CD4-positive, alpha-beta memory T cell (primary cell): ENCODE measurements around the gene NUTM2A. TPM values are rescaled to one million over a fixed set of nuclear protein-coding genes. Genes with fewer than 3 reads are reported as not detected.
"Not testable (repeated sequence)": the region's sequence is repeated elsewhere in the genome, so short reads cannot be mapped to it uniquely, and the experiment has no call there.

Experiments used
- CTCF ChIA-PET: fragments of 350-600 bp; sonication (Branson Sonifier 250); formaldehyde crosslinking; loops from one replicate; lab custom pipeline; 2021; ENCODE audit warnings: inconsistent platforms; ENCODE audit not compliant: partially characterized antibody; lab: Charles Lee
- POLR2A ChIA-PET: fragments of 350-600 bp; sonication (Branson Sonifier 250); formaldehyde crosslinking; loops from one replicate; lab custom pipeline; 2021; ENCODE audit not compliant: partially characterized antibody; lab: Charles Lee
- DNase-seq, 5 donors: peaks; one replicate each; pipeline versions ENCODE4 v3.0.0 to v3.0.0-alpha.2; 2020 to 2022; ENCODE audit warnings: mixed read lengths in 1 of 5
- H3K27ac ChIP-seq: one replicate; pipeline ENCODE4 v1.7.0; 2013; ENCODE audit warnings: low read depth, low read length
- H3K27me3 ChIP-seq: 2 replicates; pipeline ENCODE4 v1.7.0; 2013; ENCODE audit warnings: mild to moderate bottlenecking, low read length, moderate library complexity; ENCODE audit not compliant: insufficient read depth
- H3K36me3 ChIP-seq: 2 replicates; pipeline ENCODE4 v1.7.0; 2013; ENCODE audit warnings: mild to moderate bottlenecking, low read length, moderate library complexity; ENCODE audit not compliant: insufficient read depth
- H3K4me1 ChIP-seq: 2 replicates; pipeline ENCODE4 v1.7.0; 2013; ENCODE audit warnings: mild to moderate bottlenecking, low read length, moderate library complexity; ENCODE audit not compliant: insufficient read depth
- H3K4me3 ChIP-seq, 2 donors: one replicate each; pipeline ENCODE4 v1.7.0; 2013; ENCODE audit warnings: low read length in 2 of 2, mild to moderate bottlenecking in 1 of 2
- H3K9me3 ChIP-seq, 2 donors: one replicate each; pipeline ENCODE4 v1.7.0; 2013; ENCODE audit warnings: low read length in 2 of 2, control low read depth in 1 of 2; ENCODE audit not compliant: control insufficient read depth in 1 of 2
- H3K27ac Mint-ChIP-seq, 7 donors: one replicate each; pipeline ENCODE4 v1.8.0; 2020 to 2021; ENCODE audit warnings: mixed read lengths in 7 of 7, mild to moderate bottlenecking in 6 of 7, inconsistent platforms in 3 of 7, moderate library complexity in 3 of 7
- H3K27me3 Mint-ChIP-seq, 2 donors: one replicate each; pipeline ENCODE4 v1.8.0; 2020 to 2021; ENCODE audit warnings: mixed read lengths in 2 of 2
- H3K36me3 Mint-ChIP-seq, 2 donors: one replicate each; pipeline ENCODE4 v1.8.0; 2020 to 2021; ENCODE audit warnings: mixed read lengths in 2 of 2, inconsistent platforms in 1 of 2, mild to moderate bottlenecking in 1 of 2
- H3K4me1 Mint-ChIP-seq, 4 donors: one replicate each; pipeline ENCODE4 v1.8.0; 2020 to 2021; ENCODE audit warnings: mixed read lengths in 4 of 4, mild to moderate bottlenecking in 1 of 4
- H3K4me3 Mint-ChIP-seq, 8 donors: one replicate each; pipeline ENCODE4 v1.8.0; 2020 to 2021; ENCODE audit warnings: mixed read lengths in 8 of 8, mild to moderate bottlenecking in 7 of 8, moderate library complexity in 6 of 8, inconsistent platforms in 3 of 8
- H3K9me3 Mint-ChIP-seq, 8 donors: one replicate each; pipeline ENCODE4 v1.8.0; 2020 to 2021; ENCODE audit warnings: mixed read lengths in 8 of 8, mild to moderate bottlenecking in 5 of 8, inconsistent platforms in 3 of 8, moderate library complexity in 1 of 8
- intact Hi-C: fragments of 100-400 bp; cut with micrococcal nuclease; formaldehyde crosslinking; loops from one replicate; pipeline ENCODE4 v1.15.1; 2023
- polyA plus RNA-seq, 2 donors: library from polyadenylated mRNA; unstranded; fragments of 300-500 nt; fragmentation: Illumina TruSeq; gene quantifications; one replicate each; pipeline ENCODE4 v1.2.3, GENCODE V29; 2021
- total RNA-seq, 2 experiments: library from RNA; stranded (reverse); gene quantifications; one replicate each; pipeline ENCODE4 v1.2.3, GENCODE V29; 2021

NUTM2A gene
- total and polyA plus RNA-seq, 4 experiments from 2014 or later: 1.2 to 1.3 TPM; not detected in 2

DNA sequence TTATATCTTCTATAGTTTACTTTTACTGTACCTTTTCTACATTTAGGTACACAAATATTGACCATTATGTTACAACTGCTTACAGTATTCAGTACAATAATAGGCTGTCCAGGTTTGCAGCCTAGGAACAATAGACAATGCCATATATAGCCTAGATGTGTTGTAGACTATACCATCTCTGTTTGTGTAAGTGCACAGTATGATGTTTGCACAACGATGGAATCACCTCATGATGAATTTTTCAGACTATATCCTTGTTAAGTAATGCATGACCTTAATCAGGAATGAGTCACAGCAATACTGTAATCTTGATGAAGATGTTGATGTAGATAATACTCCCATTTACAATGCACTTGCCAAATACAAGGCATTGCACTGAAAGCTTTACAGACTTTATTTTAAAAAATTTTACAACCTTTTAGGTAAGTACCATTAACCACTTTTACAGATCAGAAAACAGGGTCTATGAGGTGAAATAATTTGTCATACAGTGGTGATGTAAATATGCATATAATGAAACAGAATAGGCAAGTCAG lies 23.6 kb downstream of the NUTM2A start:
- H3K9me3 Mint-ChIP-seq, H3K9me3 ChIP-seq, H3K27ac ChIP-seq, CTCF ChIA-PET, H3K27me3 Mint-ChIP-seq, DNase-seq, H3K4me3 Mint-ChIP-seq, H3K4me3 ChIP-seq, intact Hi-C loops, H3K36me3 ChIP-seq, H3K4me1 ChIP-seq, H3K27ac Mint-ChIP-seq, H3K4me1 Mint-ChIP-seq, H3K27me3 ChIP-seq, POLR2A ChIA-PET, H3K36me3 Mint-ChIP-seq: not testable (repeated sequence)

DNA sequence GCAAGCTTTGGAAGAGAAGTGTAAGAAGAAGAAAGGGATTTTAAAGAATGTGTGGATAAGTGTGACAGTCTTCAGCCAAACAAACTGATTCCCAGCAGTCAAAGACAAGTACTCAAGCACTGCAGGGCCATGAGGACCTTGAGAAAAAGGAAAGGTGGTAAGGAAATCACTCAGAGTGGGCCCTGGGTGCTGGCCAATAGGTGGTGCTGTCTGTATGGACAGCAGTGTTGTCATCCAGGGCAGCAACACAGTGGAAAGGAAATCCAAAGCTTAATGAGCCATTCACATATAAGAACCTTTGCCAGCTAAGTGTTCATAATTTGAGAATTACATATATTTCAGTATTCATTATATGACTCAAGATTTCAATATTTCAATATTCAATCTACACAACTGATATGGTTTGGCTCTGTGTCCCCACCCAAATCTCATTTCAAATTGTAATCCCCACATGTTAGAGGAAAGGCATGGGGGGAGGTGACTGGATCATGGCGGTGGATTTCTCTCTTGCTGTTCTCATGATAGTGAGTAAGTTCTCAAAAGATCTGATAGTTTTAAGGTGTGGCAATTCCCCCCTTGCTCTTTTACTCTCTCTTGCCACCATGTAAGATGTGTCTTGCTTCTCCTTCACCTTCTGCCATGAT lies 55.6 kb downstream of the NUTM2A start:
- POLR2A ChIA-PET, H3K36me3 ChIP-seq, H3K4me3 Mint-ChIP-seq, H3K27ac ChIP-seq, H3K4me1 ChIP-seq, CTCF ChIA-PET, H3K9me3 Mint-ChIP-seq, DNase-seq, H3K36me3 Mint-ChIP-seq, H3K4me3 ChIP-seq, intact Hi-C loops, H3K27me3 ChIP-seq, H3K27me3 Mint-ChIP-seq, H3K9me3 ChIP-seq, H3K4me1 Mint-ChIP-seq, H3K27ac Mint-ChIP-seq: not testable (repeated sequence)

Other genes with a start within 250 kb of the NUTM2A start
- not detected for gene FAM25A, start 205.2 kb upstream of the NUTM2A start, total RNA-seq
- gene FAM25A, start 205.2 kb upstream of the NUTM2A start, polyA plus RNA-seq: not detected
- 10 to 100 TPM; 75.8 to 83.8 TPM for gene GLUD1, start 130.6 kb upstream of the NUTM2A start, total RNA-seq
- 100 to 1,000 TPM; 125 to 158 TPM for gene GLUD1, start 130.6 kb upstream of the NUTM2A start, polyA plus RNA-seq
- gene SHLD2, start 130.2 kb upstream of the NUTM2A start, total RNA-seq: 10 to 100 TPM; 24.0 to 26.5 TPM
- 10 to 100 TPM; 20.7 to 25.8 TPM for gene SHLD2, start 130.2 kb upstream of the NUTM2A start, polyA plus RNA-seq
- gene NUTM2D, start 132.3 kb downstream of the NUTM2A start, total RNA-seq: 1 to 10 TPM; 4.7 to 4.9 TPM
- under 1 TPM in 1 of 2 donors, not detected in 1; 0.39 TPM for gene NUTM2D, start 132.3 kb downstream of the NUTM2A start, polyA plus RNA-seq